Measurements from ENCODE around the gene CYLD. TPM values are rescaled to one million over a fixed set of nuclear protein-coding genes. Genes with fewer than 3 reads are reported as not detected.

CYLD gene
- polyA plus RNA-seq, 6 donors from 2014 or later = 65.4 to 89.0 (median 75.8) TPM

DNA sequence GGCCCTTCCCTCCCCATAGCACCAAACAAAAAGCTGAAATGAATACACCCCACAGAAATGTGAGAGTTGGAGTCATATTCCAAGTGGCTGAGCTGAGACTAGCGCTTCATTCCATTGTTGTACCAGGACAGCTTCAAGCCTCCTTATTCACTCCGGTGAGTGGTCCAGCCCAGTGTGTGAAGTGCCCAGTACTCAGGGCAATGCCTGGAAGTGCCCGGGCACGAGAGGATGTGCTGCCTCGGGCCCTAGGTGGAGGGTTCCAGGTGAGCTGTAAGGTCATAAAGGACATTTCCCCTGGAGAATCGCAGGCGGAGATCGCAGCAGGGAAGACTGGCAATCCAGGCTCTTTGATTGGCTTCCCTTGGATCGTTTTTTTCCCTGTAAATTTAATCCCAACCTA, 5.4 kb upstream of the CYLD start:
- Mint-ChIP-seq H3K4me3 (no peak overlapping the region), H3K4me1 (peaks cover 31 to 38% (median 35%) of the 10 kb centered on the region in 3 donors), H3K27me3 (no peaks in the 10 kb centered on the region), H3K36me3 (peaks cover 14 to 21% of the 10 kb centered on the region in 2 donors), H3K27ac (peak overlapping the region in 1 of 6 donors; percentile 13), H3K9me3 (peaks cover 0 to 4% (median 0%) of the 10 kb centered on the region in 7 donors)
- no peak for DNase-seq
- ATAC-seq (ENCODE audit: low read depth in 2 of 2) = no peak

DNA sequence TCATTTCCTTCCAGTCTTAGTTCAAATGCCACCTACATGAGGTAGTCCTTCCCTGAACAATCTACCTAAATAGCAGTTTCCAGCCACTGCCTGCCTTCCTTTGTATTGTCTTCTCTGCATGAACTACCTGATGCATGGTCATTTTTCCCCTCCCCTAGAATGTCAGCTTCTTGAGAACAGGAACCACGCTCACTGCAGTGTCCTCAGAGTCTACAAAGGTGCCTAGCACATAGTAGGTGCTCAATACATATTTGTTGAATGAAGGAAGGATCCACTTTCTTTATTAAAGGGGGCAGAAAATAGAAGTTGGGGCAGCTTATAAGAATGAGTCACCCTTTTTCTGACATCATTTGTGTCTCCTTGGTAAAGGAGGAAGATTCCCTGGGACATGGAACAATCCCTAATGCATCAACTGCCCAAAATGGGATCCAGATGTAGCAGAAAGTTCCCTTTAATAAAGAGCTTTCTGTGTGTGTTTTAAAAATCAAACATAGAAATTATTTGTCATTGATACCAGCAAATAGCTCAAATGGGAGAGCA, 4.4 kb upstream of the CYLD start:
- no peaks in the 10 kb centered on the region for H3K27me3 Mint-ChIP-seq
- H3K4me1 Mint-ChIP-seq = peaks cover 34 to 40% (median 37%) of the 10 kb centered on the region in 3 donors
- no peak for DNase-seq
- H3K27ac Mint-ChIP-seq = no peak overlapping the region
- peaks cover 14 to 21% of the 10 kb centered on the region in 2 donors for H3K36me3 Mint-ChIP-seq
- H3K4me3 Mint-ChIP-seq = no peak overlapping the region
- peaks cover 0 to 4% (median 0%) of the 10 kb centered on the region in 7 donors for H3K9me3 Mint-ChIP-seq
- ATAC-seq (ENCODE audit: low read depth in 2 of 2) = no peak

DNA sequence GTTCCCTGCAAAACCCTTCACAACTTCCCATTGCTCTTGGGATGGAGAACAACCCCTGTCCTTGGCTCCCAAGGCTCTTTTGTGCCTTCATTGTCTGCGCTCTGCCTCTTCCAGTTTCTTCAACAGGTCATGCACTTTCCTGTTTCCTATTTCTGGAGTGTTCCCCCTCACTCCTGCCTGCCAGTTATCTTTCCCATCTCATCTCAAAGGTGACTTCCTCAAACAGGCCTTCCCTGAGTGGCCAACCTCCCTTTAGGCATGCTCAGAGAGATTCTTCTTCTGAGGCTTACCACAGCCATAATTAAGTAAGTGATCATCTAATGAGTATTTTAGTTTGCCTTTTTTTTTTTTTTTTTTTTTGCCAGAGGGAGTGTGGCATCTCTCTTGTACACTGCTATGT, 2.9 kb upstream of the CYLD start:
- Mint-ChIP-seq H3K4me3 (peak overlapping the region in 1 of 8 donors; percentile 60), H3K27me3 (no peaks in the 10 kb centered on the region), H3K4me1 (peaks cover 46 to 54% (median 49%) of the 10 kb centered on the region in 3 donors), H3K36me3 (peaks cover 14 to 21% of the 10 kb centered on the region in 2 donors), H3K9me3 (peaks cover 0 to 4% (median 0%) of the 10 kb centered on the region in 7 donors), H3K27ac (peak overlapping the region in 1 of 6 donors; percentile 75)
- DNase-seq (no peak), ATAC-seq (ENCODE audit: low read depth in 2 of 2) (no peak)

DNA sequence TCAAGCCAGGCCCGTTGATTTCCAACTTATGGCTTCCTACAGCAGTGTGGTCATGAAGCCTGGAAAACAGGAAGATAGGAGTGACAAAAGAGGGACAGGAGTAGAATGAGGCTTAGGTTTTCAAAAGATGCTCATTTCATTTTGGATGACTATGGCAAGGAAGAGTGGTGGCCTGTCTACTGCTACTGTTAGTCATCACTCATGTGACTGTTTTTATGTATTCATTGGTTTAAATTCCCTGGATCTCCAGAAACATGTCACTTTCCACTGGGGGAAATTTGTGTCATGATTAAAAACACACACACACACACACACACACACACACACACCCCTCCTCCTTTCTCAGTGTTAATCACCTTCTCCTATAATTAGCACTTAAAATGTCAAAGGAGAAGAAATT, 1.1 kb upstream of the CYLD start:
- Mint-ChIP-seq H3K9me3 (peaks cover 0 to 2% (median 0%) of the 10 kb centered on the region in 7 donors), H3K27me3 (no peaks in the 10 kb centered on the region), H3K36me3 (peaks cover 16 to 18% of the 10 kb centered on the region in 2 donors), H3K4me1 (peaks cover 50 to 59% (median 55%) of the 10 kb centered on the region in 3 donors), H3K27ac (peak overlapping the region; percentile 78 to 98 (median 96)), H3K4me3 (peak overlapping the region; percentile 37 to 98 (median 78))
- DNase-seq (no peak), ATAC-seq (ENCODE audit: low read depth in 2 of 2) (no peak)

DNA sequence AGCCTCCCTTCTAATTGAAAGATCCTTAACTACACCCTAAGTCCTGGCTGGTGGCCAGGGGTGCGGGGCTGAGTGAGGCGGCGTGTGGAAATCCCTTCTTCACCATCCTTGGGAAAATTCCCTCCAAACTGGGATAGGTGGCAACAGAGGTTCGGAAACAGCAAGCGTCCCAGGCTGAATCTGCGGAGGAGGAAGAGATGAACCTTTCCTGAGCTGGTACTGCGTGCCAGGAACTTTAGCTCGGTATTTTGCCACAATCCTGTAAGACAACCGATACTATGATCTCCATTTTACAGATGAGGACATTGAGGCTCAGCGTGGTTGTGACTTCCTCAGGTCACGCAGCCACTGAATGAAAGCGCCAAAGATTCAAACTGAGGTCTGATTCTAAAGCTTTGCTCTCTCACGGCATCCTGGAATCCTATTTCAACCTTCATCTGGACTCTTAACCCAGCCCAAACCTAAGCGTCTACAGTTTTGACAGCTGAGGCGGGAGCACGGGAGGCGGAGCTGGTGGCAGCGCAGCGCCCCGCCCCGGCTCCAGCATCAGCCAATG, 583 bp upstream of the CYLD start:
- Mint-ChIP-seq H3K9me3 (no peaks in the 10 kb centered on the region), H3K27me3 (no peaks in the 10 kb centered on the region), H3K4me3 (peak overlapping the region; percentile 78 to 98 (median 88)), H3K4me1 (peaks cover 49 to 56% (median 54%) of the 10 kb centered on the region in 3 donors), H3K27ac (peak overlapping the region; percentile 95 to 98 (median 97)), H3K36me3 (peaks cover 12 to 15% of the 10 kb centered on the region in 2 donors)
- DNase-seq (no peak), ATAC-seq (ENCODE audit: low read depth in 2 of 2) (no peak)

DNA sequence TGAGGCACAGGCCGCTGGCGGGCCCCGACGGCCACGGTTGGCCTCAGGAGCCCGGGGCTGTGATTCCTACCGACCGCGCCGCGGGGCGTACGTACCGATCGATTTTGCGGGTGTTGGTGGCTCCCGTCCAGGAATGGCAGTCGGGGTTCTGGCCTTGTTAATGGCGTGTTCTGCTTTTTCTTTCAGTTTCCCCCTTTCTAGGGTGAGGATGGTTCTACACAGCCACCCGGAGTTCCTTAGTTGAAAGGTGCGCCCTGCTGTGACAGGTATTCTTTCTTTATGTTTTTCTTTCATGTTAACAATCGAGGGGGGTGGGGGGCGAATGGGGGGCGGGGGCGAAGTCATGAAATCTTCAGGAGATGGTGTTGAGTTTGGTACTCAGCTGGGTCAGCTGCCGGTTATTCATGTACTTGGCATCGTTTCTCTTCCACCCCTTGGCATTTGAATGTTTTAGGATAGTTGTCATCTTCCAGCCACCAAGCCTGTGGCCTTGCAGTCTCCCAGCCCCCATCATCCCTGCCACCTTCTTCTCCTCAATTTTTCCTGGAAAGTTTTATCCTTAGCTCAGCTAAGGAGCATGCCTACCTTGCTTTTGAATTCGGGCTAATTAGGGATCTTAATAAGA, 802 bp downstream of the CYLD start:
- H3K27ac Mint-ChIP-seq = peak overlapping the region; percentile 95 to 100 (median 98)
- no peaks in the 10 kb centered on the region for H3K27me3 Mint-ChIP-seq
- H3K9me3 Mint-ChIP-seq = no peaks in the 10 kb centered on the region
- peaks cover 12 to 13% of the 10 kb centered on the region in 2 donors for H3K36me3 Mint-ChIP-seq
- H3K4me3 Mint-ChIP-seq = peak overlapping the region; percentile 79 to 98 (median 95)
- ATAC-seq (ENCODE audit: low read depth in 2 of 2) (peak; percentile 22 to 26), DNase-seq (peak; percentile 71)
- peaks cover 48 to 55% (median 51%) of the 10 kb centered on the region in 3 donors for H3K4me1 Mint-ChIP-seq

DNA sequence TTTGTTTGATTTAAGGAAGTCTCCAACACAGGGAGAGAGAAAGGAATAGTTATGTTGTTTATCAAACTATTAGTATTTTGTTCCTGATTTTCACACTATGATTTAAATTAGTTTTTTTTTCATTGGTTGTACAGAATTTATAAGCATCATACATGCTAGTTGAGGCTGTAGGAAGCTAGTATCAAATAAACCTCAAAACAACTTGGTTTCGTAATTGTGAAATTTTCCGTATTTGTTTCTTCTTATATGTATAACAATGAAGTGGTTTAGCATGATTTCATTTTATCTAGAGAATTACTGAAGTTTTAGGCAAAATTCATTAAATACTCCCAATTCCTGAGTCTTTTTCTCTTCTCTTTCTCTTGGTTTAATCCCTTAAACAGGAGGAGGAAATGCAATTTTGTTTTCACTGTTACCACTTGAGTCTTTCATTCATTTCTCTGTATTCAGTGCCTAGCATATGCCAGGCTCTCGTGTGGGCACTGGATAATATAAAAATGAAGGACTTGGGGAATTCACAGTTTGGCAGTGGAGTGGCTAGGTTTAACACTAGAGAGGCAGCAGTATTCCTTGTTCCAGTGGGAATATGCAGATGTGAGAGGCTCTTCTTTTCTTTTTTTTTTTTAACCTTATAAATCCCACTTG, 1.8 kb downstream of the CYLD start:
- Mint-ChIP-seq H3K4me3 (peak overlapping the region; percentile 79 to 98 (median 95)), H3K4me1 (peaks cover 50 to 56% (median 55%) of the 10 kb centered on the region in 3 donors), H3K27me3 (no peaks in the 10 kb centered on the region), H3K36me3 (peaks cover 12 to 13% of the 10 kb centered on the region in 2 donors), H3K27ac (peak overlapping the region; percentile 39 to 100 (median 95)), H3K9me3 (no peaks in the 10 kb centered on the region)
- no peak for ATAC-seq (ENCODE audit: low read depth in 2 of 2)
- no peak for DNase-seq

DNA sequence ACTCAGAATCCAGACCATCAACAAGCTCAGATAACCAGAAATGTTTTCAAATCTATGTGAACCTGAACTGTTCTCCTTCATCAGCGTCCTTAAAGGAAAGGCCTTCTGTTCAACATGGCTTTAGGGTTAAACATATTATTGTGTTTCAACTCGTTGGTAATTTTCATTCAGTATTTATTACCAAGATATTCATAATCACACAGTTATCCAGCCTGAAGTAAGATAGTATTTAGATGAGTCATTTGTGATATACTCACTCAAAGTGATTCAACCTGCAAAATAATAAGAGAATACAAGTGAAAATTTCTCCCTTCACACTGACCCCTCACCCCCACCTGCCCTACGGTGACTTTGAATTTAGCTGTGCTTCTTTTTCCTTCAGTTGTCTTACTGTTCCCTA, 3.0 kb downstream of the CYLD start:
- no peaks in the 10 kb centered on the region for H3K9me3 Mint-ChIP-seq
- H3K27me3 Mint-ChIP-seq = no peaks in the 10 kb centered on the region
- peak overlapping the region in 4 of 6 donors; percentile 1 to 95 (median 81) for H3K27ac Mint-ChIP-seq
- no peak for DNase-seq
- H3K4me1 Mint-ChIP-seq = peaks cover 55 to 62% (median 56%) of the 10 kb centered on the region in 3 donors
- no peak for ATAC-seq (ENCODE audit: low read depth in 2 of 2)
- H3K36me3 Mint-ChIP-seq = peaks cover 0 to 10% of the 10 kb centered on the region in 2 donors
- H3K4me3 Mint-ChIP-seq = peak overlapping the region in 6 of 8 donors; percentile 2 to 98 (median 34)

DNA sequence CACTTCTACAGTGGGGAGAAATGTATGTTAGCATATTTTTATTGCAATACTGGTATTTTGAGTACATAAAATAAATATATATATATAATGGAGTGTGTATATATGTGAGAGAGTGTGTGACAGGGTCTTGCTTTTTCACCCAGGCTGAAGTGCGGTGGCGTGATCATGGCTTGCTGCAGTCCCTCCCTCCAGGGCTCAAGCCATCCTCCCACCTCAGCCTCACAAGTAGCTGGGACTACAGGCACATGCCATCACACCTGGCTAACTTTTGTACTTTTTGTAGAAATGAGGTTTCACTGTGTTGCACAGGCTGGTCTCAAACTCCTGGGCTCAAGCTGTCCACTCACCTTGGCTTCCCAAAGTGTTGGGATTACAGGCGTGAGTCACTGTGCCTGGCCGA, 4.1 kb downstream of the CYLD start:
- no peak for DNase-seq
- H3K36me3 Mint-ChIP-seq = peaks cover 0 to 10% of the 10 kb centered on the region in 2 donors
- no peaks in the 10 kb centered on the region for H3K27me3 Mint-ChIP-seq
- H3K4me1 Mint-ChIP-seq = peaks cover 51 to 61% (median 55%) of the 10 kb centered on the region in 3 donors
- peak overlapping the region in 2 of 6 donors; percentile 37 to 95 for H3K27ac Mint-ChIP-seq
- peak overlapping the region in 2 of 8 donors; percentile 54 to 98 for H3K4me3 Mint-ChIP-seq
- no peaks in the 10 kb centered on the region for H3K9me3 Mint-ChIP-seq
- no peak for ATAC-seq (ENCODE audit: low read depth in 2 of 2)

DNA sequence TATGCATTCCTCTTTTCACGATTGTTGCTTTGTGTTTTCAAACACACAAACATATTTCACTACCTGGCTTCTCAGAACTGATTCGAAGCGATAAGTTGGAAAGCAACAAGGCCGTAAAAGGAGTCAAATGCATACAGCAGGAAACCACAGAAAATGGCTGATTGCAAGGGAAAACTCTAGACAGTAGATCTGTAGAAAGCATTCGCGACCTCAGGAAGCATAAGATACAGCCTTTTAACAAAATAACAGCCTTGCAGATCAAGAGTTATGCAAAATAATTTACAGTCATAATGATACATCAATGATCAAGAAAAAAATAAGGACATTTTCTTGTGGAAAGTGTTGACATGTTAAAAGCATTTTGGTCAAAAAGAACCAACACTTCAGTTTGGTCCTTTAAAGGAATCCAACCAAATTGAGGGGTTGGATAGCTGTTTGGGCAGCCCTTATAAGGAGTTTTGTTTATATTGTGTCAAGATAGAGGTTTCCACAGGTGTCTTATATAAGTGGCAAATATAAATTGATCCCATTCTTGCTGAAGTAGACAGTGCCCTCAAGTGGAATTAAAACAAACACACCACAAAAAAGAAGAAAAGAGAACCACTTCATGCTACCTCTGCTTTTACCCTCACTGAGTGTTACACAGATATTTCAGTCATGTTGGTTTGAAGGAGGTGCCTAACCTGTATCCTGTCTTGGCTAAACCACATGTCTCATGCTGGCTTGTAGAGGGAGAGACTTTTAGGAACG, 5.5 kb downstream of the CYLD start:
- Mint-ChIP-seq H3K4me3 (peak overlapping the region in 3 of 8 donors; percentile 20 to 61 (median 60)), H3K27me3 (no peaks in the 10 kb centered on the region), H3K27ac (peak overlapping the region in 3 of 6 donors; percentile 7 to 69 (median 55)), H3K4me1 (peaks cover 47 to 58% (median 47%) of the 10 kb centered on the region in 3 donors), H3K36me3 (peaks cover under 1 to 11% of the 10 kb centered on the region in 2 donors), H3K9me3 (no peaks in the 10 kb centered on the region)
- peak; percentile 65 to 73 for ATAC-seq (ENCODE audit: low read depth in 2 of 2)
- DNase-seq = peak; percentile 38

DNA sequence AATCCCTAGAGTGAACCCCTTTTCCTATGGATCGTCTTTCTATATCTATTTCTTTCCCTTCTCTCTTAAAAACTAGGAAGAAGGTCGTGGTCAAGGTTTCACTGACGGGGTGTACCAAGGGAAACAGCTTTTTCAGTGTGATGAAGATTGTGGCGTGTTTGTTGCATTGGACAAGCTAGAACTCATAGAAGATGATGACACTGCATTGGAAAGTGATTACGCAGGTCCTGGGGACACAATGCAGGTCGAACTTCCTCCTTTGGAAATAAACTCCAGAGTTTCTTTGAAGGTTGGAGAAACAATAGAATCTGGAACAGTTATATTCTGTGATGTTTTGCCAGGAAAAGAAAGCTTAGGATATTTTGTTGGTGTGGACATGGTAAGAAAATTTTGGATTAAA, 9.6 kb downstream of the CYLD start:
- H3K36me3 Mint-ChIP-seq = peaks cover 7 to 19% of the 10 kb centered on the region in 2 donors
- H3K27ac Mint-ChIP-seq = no peak overlapping the region
- H3K27me3 Mint-ChIP-seq = no peaks in the 10 kb centered on the region
- ATAC-seq (ENCODE audit: low read depth in 2 of 2) (no peak), DNase-seq (no peak)
- H3K4me1 Mint-ChIP-seq = peaks cover 27 to 31% (median 30%) of the 10 kb centered on the region in 3 donors
- no peak overlapping the region for H3K4me3 Mint-ChIP-seq
- H3K9me3 Mint-ChIP-seq = no peaks in the 10 kb centered on the region

DNA sequence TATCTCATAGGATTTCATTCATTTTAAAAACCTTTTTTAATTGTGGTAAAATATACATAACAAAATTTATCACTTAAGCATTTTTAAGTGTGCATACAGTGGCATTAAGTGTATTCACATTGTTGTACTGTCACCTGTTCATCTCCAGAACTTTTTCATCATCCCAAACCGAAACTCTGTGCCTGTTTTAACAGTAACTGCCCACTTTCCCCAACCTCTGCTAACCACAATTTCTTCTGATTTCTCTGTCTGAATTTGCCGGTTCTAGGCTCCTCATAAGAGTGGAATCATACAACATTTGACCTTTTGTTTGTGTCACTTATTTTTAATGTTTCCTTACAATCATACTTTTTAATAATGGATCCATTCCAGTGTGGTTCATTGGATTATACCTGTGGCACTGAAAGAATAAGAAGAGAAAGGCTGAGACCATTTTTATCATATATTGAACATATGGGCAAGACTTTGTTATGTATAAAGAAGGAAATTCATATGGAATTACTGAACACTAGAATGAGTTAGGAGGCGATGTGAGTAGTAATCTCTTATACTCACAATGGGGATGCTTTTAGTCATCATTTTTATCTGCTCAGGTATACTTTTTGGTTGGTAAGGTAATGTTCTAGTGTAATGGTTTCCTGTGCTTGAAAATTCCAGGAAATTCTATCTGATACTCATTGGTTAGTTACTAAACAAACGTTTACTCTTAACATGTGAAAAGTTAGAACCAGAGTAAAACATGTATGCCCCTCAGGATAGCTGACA, 10.8 kb downstream of the CYLD start:
- Mint-ChIP-seq H3K4me3 (no peak overlapping the region), H3K36me3 (peaks cover 7 to 19% of the 10 kb centered on the region in 2 donors), H3K4me1 (peaks cover 22 to 29% (median 23%) of the 10 kb centered on the region in 3 donors), H3K27ac (no peak overlapping the region), H3K27me3 (no peaks in the 10 kb centered on the region), H3K9me3 (no peaks in the 10 kb centered on the region)
- ATAC-seq (ENCODE audit: low read depth in 2 of 2) = no peak
- no peak for DNase-seq
